Large intestine (tissue), 3 donors: ENCODE data around the gene SH3GL2. TPM values are rescaled to one million over a fixed set of nuclear protein-coding genes. Genes with fewer than 3 reads are reported as not detected.

Source experiments
- DNase-seq, 2 donors: peaks; one replicate each; pipeline versions ENCODE4 v3.0.0 to v3.0.0-alpha.2; 2013
- H3K27ac ChIP-seq: one replicate; pipeline ENCODE4 v1.5.1; 2013; ENCODE audit warnings: low read length
- H3K27me3 ChIP-seq: 2 replicates; pipeline ENCODE4 v1.6.1; 2013; ENCODE audit warnings: low read length; ENCODE audit not compliant: control insufficient read depth, insufficient read depth
- H3K36me3 ChIP-seq: 2 replicates; pipeline ENCODE4 v1.6.1; 2013; ENCODE audit warnings: low read length; ENCODE audit not compliant: control insufficient read depth, insufficient read depth
- H3K4me1 ChIP-seq: one replicate; pipeline ENCODE4 v1.6.1; 2013; ENCODE audit warnings: low read length; ENCODE audit not compliant: control insufficient read depth, insufficient read depth
- H3K4me3 ChIP-seq: one replicate; pipeline ENCODE4 v1.5.1; 2013; ENCODE audit warnings: low read length
- H3K9me3 ChIP-seq: one replicate; pipeline ENCODE4 v1.6.1; 2013; ENCODE audit warnings: mild to moderate bottlenecking, low read depth, low read length, moderate library complexity; ENCODE audit not compliant: control insufficient read depth
- WGBS: methylation state at CpG from one replicate; pipeline ENCODE4 v1.1.5; 2013; ENCODE audit warnings: low lambda C conversion rate; ENCODE audit not compliant: insufficient coverage; 5-methylcytosine and 5-hydroxymethylcytosine counted together
- polyA plus RNA-seq: library from polyadenylated mRNA; unstranded; fragments of 120-200 nt; gene quantifications from one replicate; pipeline ENCODE4 v1.2.1, GENCODE V29; 2013

SH3GL2 gene
- polyA plus RNA-seq, 1 donor, result 2.4 TPM

DNA sequence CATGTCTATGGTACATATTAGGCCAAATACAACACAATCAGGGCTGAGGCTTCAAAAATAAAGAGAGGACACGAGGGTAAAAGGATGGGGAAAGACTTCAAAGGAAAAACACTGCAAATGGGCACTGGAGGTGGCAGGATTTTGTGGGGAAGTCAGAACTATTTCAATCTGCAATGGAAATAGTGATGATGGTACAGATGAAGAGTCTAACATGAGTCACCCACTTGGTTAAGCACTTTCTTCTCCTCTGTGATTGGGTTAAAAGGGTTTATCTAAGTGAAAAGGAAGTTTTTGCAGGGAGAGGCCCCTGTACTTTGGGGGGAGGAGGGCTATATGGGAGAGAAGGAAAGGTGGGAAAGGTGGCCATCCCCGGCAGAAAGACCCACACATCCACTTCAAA lies 4.5 kb upstream of the SH3GL2 start:
- Histone ChIP-seq H3K4me3 (no peak overlapping the region), H3K27ac (no peak overlapping the region), H3K27me3 (peaks cover 28% of the 10 kb centered on the region), H3K4me1 (no peaks in the 10 kb centered on the region), H3K9me3 (no peaks in the 10 kb centered on the region), H3K36me3 (no peaks in the 10 kb centered on the region)
- WGBS, result 40% methylated on average over 1 of the region's 2 CpGs
- DNase-seq, result no peak

- WGBS, result no CpG with 5 or more reads among the region's 17 CpGs
- Histone ChIP-seq H3K4me3 (peak overlapping the region; percentile 32), H3K36me3 (no peaks in the 10 kb centered on the region), H3K27ac (no peak overlapping the region), H3K9me3 (no peaks in the 10 kb centered on the region), H3K27me3 (peaks cover 53% of the 10 kb centered on the region), H3K4me1 (no peaks in the 10 kb centered on the region)
- no peak for DNase-seq
Observed at GRCh38 chr9:17578577-17578910, 322 bp upstream of the SH3GL2 start.

- Histone ChIP-seq H3K27me3 (peaks cover 53% of the 10 kb centered on the region), H3K9me3 (no peaks in the 10 kb centered on the region), H3K27ac (no peak overlapping the region), H3K4me1 (no peaks in the 10 kb centered on the region), H3K4me3 (no peak overlapping the region), H3K36me3 (no peaks in the 10 kb centered on the region)
- 84% methylated on average over 5 of the region's 9 CpGs for WGBS
- no peak for DNase-seq
Observed at GRCh38 chr9:17580119-17580518, 1.3 kb downstream of the SH3GL2 start.

GRCh38 chr9:17587113-17587512 lies 8.2 kb downstream of the SH3GL2 start:
- H3K4me3 ChIP-seq, result no peak overlapping the region
- no peak for DNase-seq
- no peaks in the 10 kb centered on the region for H3K4me1 ChIP-seq
- H3K36me3 ChIP-seq, result no peaks in the 10 kb centered on the region
- H3K27ac ChIP-seq, result no peak overlapping the region
- peaks cover 5% of the 10 kb centered on the region for H3K27me3 ChIP-seq
- WGBS, result no CpG with 5 or more reads among the region's 5 CpGs
- H3K9me3 ChIP-seq, result no peaks in the 10 kb centered on the region

DNA sequence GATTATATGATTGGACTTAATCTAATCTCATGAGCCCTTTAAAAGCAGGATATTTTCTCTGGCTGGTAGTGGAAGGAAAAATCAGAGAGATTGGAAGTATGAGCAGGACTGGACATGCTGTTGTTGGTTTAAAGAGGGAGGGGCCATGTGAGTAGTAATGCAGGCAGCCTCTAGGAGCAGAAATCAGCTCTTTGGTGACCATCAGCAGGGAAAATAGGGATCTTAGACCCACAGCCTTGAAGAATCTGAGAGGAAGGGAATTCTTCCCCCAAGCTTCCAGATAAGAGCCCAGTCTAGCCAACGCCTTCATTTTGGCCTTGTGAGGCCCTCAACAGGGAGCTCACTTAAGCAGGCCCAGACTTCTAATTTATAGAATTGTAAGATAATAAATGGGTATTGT lies 9.5 kb downstream of the SH3GL2 start:
- no CpG with 5 or more reads among the region's 1 CpG for WGBS
- no peak overlapping the region for H3K4me3 ChIP-seq

GRCh38 chr9:17588941-17589340 lies 10.1 kb downstream of the SH3GL2 start:
- DNase-seq, result no peak
- no peak overlapping the region for H3K4me3 ChIP-seq
- H3K27ac ChIP-seq, result no peak overlapping the region
- no peaks in the 10 kb centered on the region for H3K4me1 ChIP-seq
- no peaks in the 10 kb centered on the region for H3K27me3 ChIP-seq
- WGBS, result no CpG with 5 or more reads among the region's 4 CpGs
- no peaks in the 10 kb centered on the region for H3K9me3 ChIP-seq
- no peaks in the 10 kb centered on the region for H3K36me3 ChIP-seq

More for the DNA sequence above, 9.5 kb downstream of the SH3GL2 start:
- no peak for DNase-seq
- H3K9me3 ChIP-seq, result no peaks in the 10 kb centered on the region
- no peaks in the 10 kb centered on the region for H3K4me1 ChIP-seq
- H3K27ac ChIP-seq, result no peak overlapping the region
- H3K27me3 ChIP-seq, result no peaks in the 10 kb centered on the region
- no peaks in the 10 kb centered on the region for H3K36me3 ChIP-seq

- Histone ChIP-seq H3K27ac (no peak overlapping the region), H3K36me3 (no peaks in the 10 kb centered on the region), H3K9me3 (no peaks in the 10 kb centered on the region), H3K27me3 (no peaks in the 10 kb centered on the region), H3K4me3 (no peak overlapping the region), H3K4me1 (no peaks in the 10 kb centered on the region)
- WGBS, result no CpG with 5 or more reads among the region's 5 CpGs
- DNase-seq, result no peak
Observed at GRCh38 chr9:17589771-17590170, 10.9 kb downstream of the SH3GL2 start.

GRCh38 chr9:17594961-17595360 lies 16.1 kb downstream of the SH3GL2 start:
- Histone ChIP-seq H3K36me3 (no peaks in the 10 kb centered on the region), H3K4me1 (no peaks in the 10 kb centered on the region), H3K9me3 (no peaks in the 10 kb centered on the region), H3K27ac (no peak overlapping the region), H3K27me3 (no peaks in the 10 kb centered on the region), H3K4me3 (no peak overlapping the region)
- WGBS, result no CpG with 5 or more reads among the region's 3 CpGs
- DNase-seq, result no peak

DNA sequence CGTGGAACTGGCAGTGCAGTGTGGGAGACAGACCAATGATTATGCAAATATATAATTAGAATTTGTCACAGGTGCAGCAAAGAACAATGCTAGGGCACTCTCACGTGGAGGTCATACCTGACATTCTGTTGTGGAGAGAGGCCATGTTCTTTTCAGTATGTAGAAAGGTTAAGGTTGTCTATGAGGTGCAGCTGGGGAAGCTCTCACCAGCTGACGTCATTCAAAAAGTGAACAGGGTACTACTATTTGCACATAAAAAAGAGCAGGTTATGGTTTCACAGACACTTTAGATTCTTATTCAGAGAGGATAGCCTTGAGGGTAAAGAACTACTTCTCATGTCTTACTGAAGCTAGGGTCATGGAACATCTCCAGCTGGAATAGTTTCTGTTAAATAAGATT lies 19.1 kb downstream of the SH3GL2 start:
- Histone ChIP-seq H3K27me3 (no peaks in the 10 kb centered on the region), H3K36me3 (no peaks in the 10 kb centered on the region), H3K27ac (no peak overlapping the region), H3K4me1 (no peaks in the 10 kb centered on the region), H3K4me3 (no peak overlapping the region), H3K9me3 (no peaks in the 10 kb centered on the region)
- no peak for DNase-seq
- no CpG with 5 or more reads among the region's 3 CpGs for WGBS

- H3K27ac ChIP-seq, result no peak overlapping the region
- H3K4me3 ChIP-seq, result no peak overlapping the region
- no peak for DNase-seq
- no peaks in the 10 kb centered on the region for H3K9me3 ChIP-seq
- no peaks in the 10 kb centered on the region for H3K27me3 ChIP-seq
- no peaks in the 10 kb centered on the region for H3K4me1 ChIP-seq
- 81% methylated on average over 3 of the region's 5 CpGs for WGBS
- H3K36me3 ChIP-seq, result no peaks in the 10 kb centered on the region
Observed at GRCh38 chr9:17600962-17601593, 22.2 kb downstream of the SH3GL2 start.

- Histone ChIP-seq H3K27ac (no peak overlapping the region), H3K9me3 (no peaks in the 10 kb centered on the region), H3K4me1 (no peaks in the 10 kb centered on the region), H3K27me3 (no peaks in the 10 kb centered on the region), H3K36me3 (no peaks in the 10 kb centered on the region), H3K4me3 (no peak overlapping the region)
- no CpG with 5 or more reads among the region's 5 CpGs for WGBS
- DNase-seq, result no peak
Observed at GRCh38 chr9:17604556-17604955, 25.7 kb downstream of the SH3GL2 start.
